LHCN-M2 (cell line): Measurements from ENCODE around the gene SMG6. TPM values are rescaled to one million over a fixed set of nuclear protein-coding genes. Genes with fewer than 3 reads are reported as not detected.
"Not testable (repeated sequence)": the region's sequence is repeated elsewhere in the genome, so short reads cannot be mapped to it uniquely, and the experiment has no call there.

Experiments used
- DNase-seq: peaks from one replicate; pipeline ENCODE4 v3.0.0-alpha.2; 2012; ENCODE audit warnings: low read depth
- total RNA-seq: library from RNA; depleted of rRNA; stranded (reverse); fragments of >200 nt; gene quantifications from 2 replicates; pipeline ENCODE4 v1.2.3, GENCODE V29; 2014

Gene SMG6
- total RNA-seq, 1 experiment from 2014 or later: 35.5 TPM

- DNase-seq: no peak
Measured at GRCh38 chr17:2207815-2208515, 95.6 kb downstream of the SMG6 start.

DNA sequence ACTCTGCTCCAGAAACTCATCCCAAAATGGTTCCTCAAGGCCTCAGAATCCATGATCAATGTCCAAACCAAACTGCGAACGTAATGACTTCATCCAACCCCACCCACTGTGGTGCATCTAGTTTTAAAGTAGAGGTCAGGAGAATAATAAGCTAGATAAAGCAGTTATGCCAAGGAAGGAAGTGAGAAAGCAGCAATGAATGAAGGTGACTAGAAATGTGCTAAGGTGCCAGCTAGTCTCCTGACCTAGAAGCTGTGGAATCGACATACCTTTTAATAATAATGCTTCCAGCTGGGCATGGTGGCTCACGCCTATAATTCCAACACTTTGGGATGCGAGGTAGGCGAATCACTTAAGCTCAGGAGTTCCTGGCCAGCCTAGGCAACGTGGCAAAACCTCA lies 99.2 kb downstream of the SMG6 start:
- no peak for DNase-seq

DNA sequence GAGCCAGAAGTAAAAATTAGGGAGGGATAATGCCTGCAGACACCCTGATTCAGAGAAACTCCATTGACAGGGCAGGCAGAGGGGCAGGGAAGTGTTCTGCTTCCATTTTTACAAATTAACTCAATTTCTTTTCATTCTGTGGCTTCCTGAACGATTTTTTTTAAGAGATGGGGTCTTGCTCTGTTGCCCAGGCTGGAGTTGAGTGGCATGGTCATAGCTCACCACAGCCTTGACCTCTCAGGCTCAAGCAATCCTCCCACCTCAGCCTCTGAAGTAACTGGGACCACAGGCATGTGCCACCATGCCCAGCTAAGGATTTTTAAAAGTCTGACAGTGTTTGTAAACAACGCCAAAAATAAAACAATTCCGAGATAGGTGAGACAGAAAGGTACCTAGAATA lies 99.8 kb downstream of the SMG6 start:
- no peak for DNase-seq

GRCh38 chr17:2202996-2203575 lies 100.5 kb downstream of the SMG6 start:
- no peak for DNase-seq

DNA sequence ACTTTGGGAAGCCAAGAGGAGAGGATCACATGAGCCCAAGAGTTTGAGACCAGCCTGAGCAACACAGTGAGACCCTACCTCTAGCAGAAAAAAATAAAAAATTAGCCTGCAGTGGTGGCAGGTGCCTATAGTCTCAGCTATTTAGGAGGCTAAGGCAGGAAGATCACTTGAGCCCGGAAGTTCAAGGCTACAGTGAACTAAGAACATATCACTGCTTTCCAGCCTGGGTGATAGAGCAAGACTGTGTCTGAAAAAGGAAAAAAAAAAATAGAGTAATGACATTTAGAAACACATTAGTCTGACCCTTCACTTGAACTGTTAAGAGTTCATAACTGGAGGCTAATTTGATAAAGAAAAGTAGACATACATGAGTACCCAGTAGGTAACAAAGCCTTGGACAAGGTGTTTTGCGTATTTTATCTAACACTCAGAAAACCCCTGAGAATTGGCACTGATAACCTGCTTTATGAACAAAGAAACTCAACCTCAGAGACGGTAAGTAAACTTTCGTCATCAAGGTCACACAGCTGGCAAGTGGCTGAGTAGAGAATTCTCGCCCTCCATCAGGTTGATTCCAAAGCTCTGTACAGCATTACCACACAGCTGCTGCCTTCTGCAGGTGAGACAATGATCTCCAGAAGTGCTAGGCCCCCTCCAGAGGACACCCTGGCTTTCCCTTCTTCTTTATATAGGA lies 101.1 kb downstream of the SMG6 start:
- DNase-seq: no peak

DNA sequence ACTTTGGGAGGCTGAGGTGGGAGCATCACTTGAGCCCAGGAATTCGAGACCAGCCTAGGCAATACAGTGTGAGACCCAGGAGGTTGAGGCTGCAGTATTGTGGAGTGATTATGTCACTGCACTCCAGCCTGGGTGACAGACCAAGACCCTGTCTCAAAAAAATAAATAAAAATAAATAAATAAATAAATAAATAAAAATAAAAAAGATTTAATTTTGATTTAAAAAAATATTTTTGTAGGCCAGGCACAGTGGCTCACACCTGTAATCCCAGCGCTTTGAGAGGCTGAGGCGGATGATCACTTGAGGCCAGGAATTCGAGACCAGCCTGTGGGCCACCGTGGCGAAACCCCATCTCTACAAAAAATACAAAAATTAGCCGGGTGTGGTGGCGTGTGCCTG lies 104.2 kb downstream of the SMG6 start:
- not testable (repeated sequence) for DNase-seq

DNA sequence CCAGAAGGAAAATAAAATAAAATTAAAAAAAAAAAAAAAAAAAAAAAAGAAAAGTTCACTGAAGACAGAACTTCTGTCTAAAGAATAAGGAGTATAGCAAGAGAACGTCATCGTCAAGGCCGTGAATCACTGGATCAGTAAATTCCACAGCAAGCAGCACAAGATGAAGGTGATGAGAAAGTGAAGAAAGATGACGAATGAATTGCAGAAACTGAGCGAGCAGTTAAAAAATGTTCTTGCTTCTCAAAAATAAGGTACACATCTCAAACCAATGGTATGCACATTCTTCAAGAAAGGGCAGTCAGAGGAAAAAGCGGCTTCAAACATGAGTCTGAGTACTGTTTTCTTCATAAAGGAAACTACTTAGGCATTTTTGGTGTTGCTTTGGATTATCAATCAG lies 104.7 kb downstream of the SMG6 start:
- no peak for DNase-seq

- no peak for DNase-seq
Measured at GRCh38 chr17:2197271-2197670, 106.3 kb downstream of the SMG6 start.

GRCh38 chr17:2195729-2196128 lies 107.9 kb downstream of the SMG6 start:
- peak; percentile 51 for DNase-seq

DNA sequence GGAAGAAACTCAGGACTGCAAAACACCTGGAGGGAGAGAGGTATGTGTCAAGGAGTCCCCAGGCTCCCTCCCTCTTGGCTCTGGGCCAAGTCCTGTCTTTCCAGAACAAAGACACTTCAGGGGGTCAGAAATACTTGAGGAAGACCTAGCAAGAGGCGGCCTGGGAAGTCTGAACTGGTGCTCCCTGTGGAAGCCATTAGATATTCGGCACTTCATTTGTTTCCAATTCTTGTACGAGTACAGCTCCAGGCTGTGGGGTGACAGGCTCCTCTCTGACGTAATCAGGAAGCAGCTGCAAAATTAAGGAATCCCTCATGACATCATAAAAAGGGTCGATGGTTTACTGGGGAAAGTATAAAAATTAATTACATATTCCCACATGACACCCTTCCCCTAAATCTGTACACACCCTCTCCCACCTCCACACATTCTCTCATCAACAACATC lies 108.7 kb downstream of the SMG6 start:
- DNase-seq: no peak

- peak; percentile 99 for DNase-seq
Measured at GRCh38 chr17:2192367-2193057, 111.1 kb downstream of the SMG6 start.

- no peak for DNase-seq
Measured at GRCh38 chr17:2191785-2192184, 111.8 kb downstream of the SMG6 start.

DNA sequence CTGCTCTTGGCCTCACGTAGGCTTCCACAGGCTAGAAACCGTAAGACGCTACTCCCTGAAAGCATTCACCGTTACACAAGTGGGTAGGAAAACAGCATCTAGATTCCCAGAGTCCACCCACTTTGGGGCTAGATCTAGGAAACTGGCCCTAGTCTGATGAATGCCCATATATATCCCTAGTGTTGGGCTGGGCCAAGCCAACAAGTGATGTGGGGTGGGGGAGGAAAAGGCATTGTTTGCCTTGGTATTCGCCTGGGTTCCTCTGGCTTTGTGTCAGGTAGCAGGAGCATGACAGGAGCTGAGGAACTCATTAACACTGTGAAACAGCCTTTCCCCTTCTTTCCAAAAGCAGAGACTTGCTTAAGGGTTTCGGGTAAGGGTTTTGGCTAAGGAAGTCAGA lies 112.4 kb downstream of the SMG6 start:
- DNase-seq: no peak

DNA sequence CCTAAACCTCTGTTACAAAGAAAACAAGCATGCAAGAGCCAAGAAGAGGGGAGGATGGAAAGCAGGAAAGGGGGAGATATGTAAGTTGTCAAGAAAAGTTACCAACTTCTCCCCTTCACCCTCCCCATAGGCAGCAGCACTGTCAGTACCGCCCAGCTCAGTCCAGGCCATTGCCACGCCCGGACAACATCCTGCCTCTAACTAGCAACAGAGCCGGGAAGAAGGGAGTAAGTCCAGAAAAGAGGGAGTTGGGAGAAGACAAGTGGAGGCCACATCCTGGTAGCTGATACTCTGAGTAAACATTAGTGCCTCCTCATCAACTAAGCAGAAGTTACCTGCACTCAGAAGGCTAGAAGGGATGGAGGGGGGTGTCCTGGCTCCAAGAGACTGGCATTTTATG lies 113.6 kb downstream of the SMG6 start:
- DNase-seq: no peak

DNA sequence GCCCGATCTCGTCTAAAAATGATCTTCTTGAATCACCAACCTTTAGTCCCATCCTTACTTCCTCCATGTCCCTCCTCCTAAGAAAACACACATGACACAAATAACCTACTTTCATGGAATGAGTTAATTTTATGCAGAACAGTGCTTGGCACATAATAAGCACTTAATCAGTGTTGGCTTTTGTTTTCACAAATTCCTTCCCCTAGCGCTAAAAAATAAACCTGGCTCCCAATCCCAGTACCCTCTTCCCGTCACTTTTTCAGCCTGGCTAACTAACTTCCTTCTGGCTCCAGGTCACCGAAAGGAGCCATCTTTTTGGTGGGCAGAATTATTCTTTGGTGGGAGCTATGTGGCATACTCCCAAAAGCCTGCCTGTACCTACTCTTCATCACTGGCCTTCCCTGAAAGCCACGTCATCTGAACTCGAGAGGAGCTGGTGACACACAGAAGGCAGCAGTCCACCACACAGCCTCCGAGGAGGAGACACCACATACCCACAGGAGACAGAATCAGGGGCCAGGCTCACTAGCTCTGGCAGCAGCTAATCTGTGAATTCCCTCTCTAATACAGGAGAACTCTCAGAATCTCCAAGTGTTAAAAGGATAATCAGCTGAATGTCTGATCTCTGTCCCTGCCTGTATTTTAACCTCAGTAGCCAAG lies 114.5 kb downstream of the SMG6 start:
- DNase-seq: no peak

GRCh38 chr17:2187758-2188157 lies 115.8 kb downstream of the SMG6 start:
- DNase-seq: no peak

- no peak for DNase-seq
Measured at GRCh38 chr17:2186937-2187336, 116.6 kb downstream of the SMG6 start.

DNA sequence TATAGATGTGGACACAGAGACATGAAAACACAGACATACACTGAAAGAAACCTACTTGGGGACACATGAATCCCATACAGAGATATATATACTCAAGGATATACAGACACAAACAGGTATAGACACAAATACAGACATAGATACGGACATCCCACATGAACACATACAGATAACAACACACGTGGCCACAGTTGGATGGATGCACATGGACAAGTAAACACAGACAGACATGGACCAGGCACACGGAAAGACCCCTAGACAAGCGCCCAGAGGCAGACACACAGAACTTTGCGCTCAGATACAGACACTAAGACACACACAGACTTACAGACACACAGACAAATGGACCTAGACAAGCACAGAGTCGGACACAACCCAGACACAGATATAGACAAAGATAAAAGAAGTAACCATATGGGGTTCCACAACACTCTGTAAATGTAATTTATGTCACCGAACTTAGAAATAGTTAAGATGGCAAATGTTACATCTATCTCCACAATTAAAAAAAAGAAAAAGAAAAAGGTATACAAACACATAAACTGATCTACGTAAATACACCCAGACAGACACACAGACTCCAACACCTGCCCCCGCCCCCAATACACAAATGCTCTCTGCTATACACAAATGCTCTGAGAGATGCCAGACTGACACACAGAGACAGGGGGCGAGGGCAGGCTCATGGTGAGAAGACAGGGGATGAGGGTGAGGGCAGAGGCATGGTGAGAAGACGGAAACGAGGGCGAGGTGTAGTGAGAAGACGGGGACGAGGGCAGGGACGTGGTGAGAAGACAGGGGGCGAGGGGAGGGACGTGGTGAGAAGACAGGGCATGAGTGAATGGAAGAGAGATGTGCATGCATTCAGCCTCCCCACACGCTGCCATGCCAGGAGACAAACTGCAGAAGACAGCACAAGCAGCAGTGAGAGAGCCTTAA lies 118.3 kb downstream of the SMG6 start:
- no peak for DNase-seq

GRCh38 chr17:2183346-2183745 lies 120.2 kb downstream of the SMG6 start:
- no peak for DNase-seq

DNA sequence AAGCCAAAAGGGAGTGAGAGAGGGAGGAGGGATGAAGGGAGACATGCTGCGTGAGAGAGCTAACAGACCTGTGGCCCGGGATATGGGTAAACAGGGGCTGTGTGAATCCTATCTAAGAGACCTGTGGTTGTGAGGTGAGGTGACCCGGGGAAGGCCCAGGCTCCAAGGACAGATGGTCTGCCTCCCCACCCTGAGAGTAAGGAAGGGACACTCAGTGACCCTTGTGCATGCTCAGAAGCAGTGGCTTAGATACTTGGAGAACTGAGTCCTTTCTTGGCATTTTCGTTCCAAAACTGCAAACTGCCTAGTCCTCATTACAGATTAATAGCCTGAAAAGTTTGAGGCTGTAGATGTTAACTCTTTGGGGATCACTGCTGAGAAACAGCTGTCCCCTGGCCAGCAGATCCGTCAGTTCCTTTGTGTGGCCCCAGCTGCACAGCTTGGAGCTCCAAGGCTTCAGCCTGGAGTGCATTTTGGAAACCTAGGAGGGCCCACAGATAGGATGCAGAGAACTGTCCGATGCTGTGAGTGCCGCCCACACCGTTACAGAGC lies 121.6 kb downstream of the SMG6 start:
- DNase-seq: no peak
